Measurements from ENCODE around the gene PDYN.

PDYN gene

GRCh38 chr20:1995531-1996310, 1.9 kb upstream of the PDYN start:
- peaks cover 34% of the 10 kb centered on the region for H3K27me3 ChIP-seq (ENCODE audit: insufficient read depth, low read length, poor library complexity)
- DNase-seq (no peak), ATAC-seq (ENCODE audit: insufficient read depth, low read depth) (no peak)
- no peak overlapping the region for H3K27ac ChIP-seq (ENCODE audit: low read length)
- H4K20me1 ChIP-seq (ENCODE audit: insufficient read depth, low read length) = peaks cover 12% of the 10 kb centered on the region; the same call in 1 of the 2 replicates
- H3K4me3 ChIP-seq (ENCODE audit: low read depth in 1 of 2, low read length in 2 of 2) = no peak overlapping the region
- no peaks in the 10 kb centered on the region for H3K4me1 ChIP-seq (ENCODE audit: insufficient read depth, low read length)
- no peak overlapping the region for H2AFZ ChIP-seq (ENCODE audit: low read depth, low read length)
- TF ChIP-seq CTCF (IDR thresholded peaks at IDR 0.05; ENCODE audit: borderline replicate concordance, extremely low read depth, low read length, poor library complexity, severe bottlenecking) (no peak), EZH2 (IDR thresholded peaks at IDR 0.05; ENCODE audit: borderline replicate concordance, low read depth, low read length, severe bottlenecking) (no peak)
- no peak overlapping the region for H3K9ac ChIP-seq (ENCODE audit: low read depth, low read length)
- H3K36me3 ChIP-seq (ENCODE audit: insufficient read depth, low read length) = no peaks in the 10 kb centered on the region
- H3K4me2 ChIP-seq (ENCODE audit: insufficient read depth, low read length) = no peak overlapping the region
- H3K79me2 ChIP-seq (ENCODE audit: insufficient read depth, low read length) = no peaks in the 10 kb centered on the region
- no peaks in the 10 kb centered on the region for H3K9me3 ChIP-seq (ENCODE audit: insufficient read depth, low read length, severe bottlenecking)

GRCh38 chr20:1994627-1995026, 769 bp upstream of the PDYN start:
- DNase-seq (no peak), ATAC-seq (ENCODE audit: insufficient read depth, low read depth) (no peak)
- no peak overlapping the region for H2AFZ ChIP-seq (ENCODE audit: low read depth, low read length)
- H4K20me1 ChIP-seq (ENCODE audit: insufficient read depth, low read length) = peaks cover 12% of the 10 kb centered on the region; the same call in 1 of the 2 replicates
- TF ChIP-seq EZH2 (IDR thresholded peaks at IDR 0.05; ENCODE audit: borderline replicate concordance, low read depth, low read length, severe bottlenecking) (no peak), CTCF (IDR thresholded peaks at IDR 0.05; ENCODE audit: borderline replicate concordance, extremely low read depth, low read length, poor library complexity, severe bottlenecking) (no peak)
- H3K36me3 ChIP-seq (ENCODE audit: insufficient read depth, low read length) = no peaks in the 10 kb centered on the region
- H3K27me3 ChIP-seq (ENCODE audit: insufficient read depth, low read length, poor library complexity) = peaks cover 38% of the 10 kb centered on the region
- no peaks in the 10 kb centered on the region for H3K4me1 ChIP-seq (ENCODE audit: insufficient read depth, low read length)
- H3K79me2 ChIP-seq (ENCODE audit: insufficient read depth, low read length) = no peaks in the 10 kb centered on the region
- H3K9ac ChIP-seq (ENCODE audit: low read depth, low read length) = no peak overlapping the region
- no peak overlapping the region for H3K4me3 ChIP-seq (ENCODE audit: low read depth in 1 of 2, low read length in 2 of 2)
- H3K27ac ChIP-seq (ENCODE audit: low read length) = no peak overlapping the region
- H3K9me3 ChIP-seq (ENCODE audit: insufficient read depth, low read length, severe bottlenecking) = no peaks in the 10 kb centered on the region
- H3K4me2 ChIP-seq (ENCODE audit: insufficient read depth, low read length) = no peak overlapping the region

GRCh38 chr20:1992359-1993110, 1.3 kb downstream of the PDYN start:
- no peak for ATAC-seq (ENCODE audit: insufficient read depth, low read depth)

More at GRCh38 chr20:1992359-1993110, 1.3 kb downstream of the PDYN start:
- Histone ChIP-seq H3K79me2 (ENCODE audit: insufficient read depth, low read length) (no peaks in the 10 kb centered on the region), H3K4me3 (ENCODE audit: low read depth in 1 of 2, low read length in 2 of 2) (no peak overlapping the region), H4K20me1 (ENCODE audit: insufficient read depth, low read length) (peaks cover 8% of the 10 kb centered on the region; the same call in 1 of the 2 replicates), H3K4me2 (ENCODE audit: insufficient read depth, low read length) (no peak overlapping the region), H3K27me3 (ENCODE audit: insufficient read depth, low read length, poor library complexity) (peaks cover 39% of the 10 kb centered on the region), H3K36me3 (ENCODE audit: insufficient read depth, low read length) (no peaks in the 10 kb centered on the region), H3K4me1 (ENCODE audit: insufficient read depth, low read length) (no peaks in the 10 kb centered on the region), H3K9ac (ENCODE audit: low read depth, low read length) (no peak overlapping the region), H3K9me3 (ENCODE audit: insufficient read depth, low read length, severe bottlenecking) (no peaks in the 10 kb centered on the region), H2AFZ (ENCODE audit: low read depth, low read length) (no peak overlapping the region), H3K27ac (ENCODE audit: low read length) (no peak overlapping the region)
- TF ChIP-seq EZH2 (IDR thresholded peaks at IDR 0.05; ENCODE audit: borderline replicate concordance, low read depth, low read length, severe bottlenecking) = no peak
- TF ChIP-seq CTCF (IDR thresholded peaks at IDR 0.05; ENCODE audit: borderline replicate concordance, extremely low read depth, low read length, poor library complexity, severe bottlenecking) = no peak
- DNase-seq = no peak
